Measurements from ENCODE around the gene PSMG4.

- TF ChIP-seq REST (IDR thresholded peaks at IDR 0.05; ENCODE audit: insufficient read depth in 1 of 2, low read depth in 2 of 2, low read length in 2 of 2): no peak
- TF ChIP-seq POLR2AphosphoS5 (IDR thresholded peaks at IDR 0.05; ENCODE audit: low read depth, low read length): no peak
- TF ChIP-seq TAF1 (IDR thresholded peaks at IDR 0.05; ENCODE audit: borderline replicate concordance, insufficient read depth, low read length): no peak
Measured at GRCh38 chr6:3226042-3226441, 32.7 kb upstream of the PSMG4 start.

All from PFSK-1 (cell line).